PC-9 (cell line): ENCODE results near the gene NOXO1.

Experiments used
- EZH2 ChIP-seq: fragments of 200-600 bp; sonication (generic); IDR thresholded peaks from 2 replicates; pipeline ENCODE4 v1.8.0; 2017; ENCODE audit warnings: antibody characterized with exemption, low read depth
- TF ChIP-seq, protein P1 (sequence below): fragments of 200-600 bp; sonication (generic); conservative IDR thresholded peaks from 2 replicates; pipeline ENCODE4 v1.6.1; 2017; ENCODE audit warnings: mixed run types, antibody characterized with exemption, mild to moderate bottlenecking, moderate library complexity

DNA sequence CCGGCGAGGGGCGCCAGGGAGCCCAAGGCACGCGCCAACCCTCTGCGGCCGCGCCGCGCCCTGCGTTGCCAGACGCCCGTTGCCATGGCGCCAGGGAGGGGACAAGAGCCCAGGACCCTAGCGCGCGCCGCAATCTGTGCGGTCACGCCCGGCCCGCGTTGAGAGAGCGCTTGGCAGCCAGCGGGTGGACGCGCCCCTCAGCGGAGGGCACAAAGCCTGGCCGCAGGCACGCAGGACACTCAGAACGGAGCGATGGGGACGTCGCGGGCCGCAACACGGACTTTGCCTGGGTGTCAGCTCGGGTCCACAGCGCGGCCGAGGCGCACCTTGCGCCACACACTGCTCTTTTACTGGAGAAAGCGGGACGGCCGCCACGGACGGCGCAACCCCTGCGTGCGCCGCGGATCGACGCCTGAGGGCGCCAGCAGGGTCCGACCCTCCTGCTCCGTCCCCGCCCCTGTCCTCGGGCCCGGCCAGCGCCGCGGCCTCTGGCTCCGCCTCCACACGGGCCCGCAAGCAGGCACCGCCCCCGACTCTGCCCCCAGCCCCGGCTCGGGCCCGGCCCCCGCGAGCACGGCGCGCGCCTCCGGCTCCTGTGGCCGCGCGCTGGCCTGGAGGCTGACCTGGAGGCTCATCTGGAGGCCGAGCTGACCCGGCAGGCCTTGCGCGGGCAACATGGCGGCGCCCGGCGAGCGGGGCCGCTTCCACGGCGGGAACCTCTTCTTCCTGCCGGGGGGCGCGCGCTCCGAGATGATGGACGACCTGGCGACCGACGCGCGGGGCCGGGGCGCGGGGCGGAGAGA lies 2.5 kb upstream of the NOXO1 start, which contains the start of gene GFER:
- TF ChIP-seq, protein P1, sequence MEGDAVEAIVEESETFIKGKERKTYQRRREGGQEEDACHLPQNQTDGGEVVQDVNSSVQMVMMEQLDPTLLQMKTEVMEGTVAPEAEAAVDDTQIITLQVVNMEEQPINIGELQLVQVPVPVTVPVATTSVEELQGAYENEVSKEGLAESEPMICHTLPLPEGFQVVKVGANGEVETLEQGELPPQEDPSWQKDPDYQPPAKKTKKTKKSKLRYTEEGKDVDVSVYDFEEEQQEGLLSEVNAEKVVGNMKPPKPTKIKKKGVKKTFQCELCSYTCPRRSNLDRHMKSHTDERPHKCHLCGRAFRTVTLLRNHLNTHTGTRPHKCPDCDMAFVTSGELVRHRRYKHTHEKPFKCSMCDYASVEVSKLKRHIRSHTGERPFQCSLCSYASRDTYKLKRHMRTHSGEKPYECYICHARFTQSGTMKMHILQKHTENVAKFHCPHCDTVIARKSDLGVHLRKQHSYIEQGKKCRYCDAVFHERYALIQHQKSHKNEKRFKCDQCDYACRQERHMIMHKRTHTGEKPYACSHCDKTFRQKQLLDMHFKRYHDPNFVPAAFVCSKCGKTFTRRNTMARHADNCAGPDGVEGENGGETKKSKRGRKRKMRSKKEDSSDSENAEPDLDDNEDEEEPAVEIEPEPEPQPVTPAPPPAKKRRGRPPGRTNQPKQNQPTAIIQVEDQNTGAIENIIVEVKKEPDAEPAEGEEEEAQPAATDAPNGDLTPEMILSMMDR: no peak; the same call in 1 of the 2 replicates
- TF ChIP-seq EZH2: no peak
